Measurements from ENCODE around the gene SELENOK.
A peak's percentile ranks its signal among the peaks of the same experiment; 100 is the strongest.

SELENOK gene

GRCh38 chr3:53881691-53882593 is 9.7 kb downstream of the SELENOK start, which contains the start of gene ACTR8:
Gene ACTR8 (minus strand): TSS chr3:53882152. CDS start chr3:53882101, 51 bp downstream.
- peak; percentile 6 to 63 for DNase-seq

- DNase-seq = no peak
These were observed 11.0 kb downstream of the SELENOK start for GRCh38 chr3:53880396-53881345.

GRCh38 chr3:53865732-53866499 is 25.7 kb downstream of the SELENOK start:
- no peak for DNase-seq

- DNase-seq = no peak
These were observed 28.5 kb downstream of the SELENOK start for GRCh38 chr3:53863145-53863544.

GRCh38 chr3:53862241-53862640 is 29.4 kb downstream of the SELENOK start:
- no peak for DNase-seq

GRCh38 chr3:53860196-53860595 is 31.5 kb downstream of the SELENOK start:
- DNase-seq = no peak

GRCh38 chr3:53859178-53859577 is 32.5 kb downstream of the SELENOK start:
- no peak for DNase-seq

GRCh38 chr3:53858096-53858741 is 33.4 kb downstream of the SELENOK start:
- no peak for DNase-seq

- DNase-seq = no peak
These were observed 34.7 kb downstream of the SELENOK start for GRCh38 chr3:53856964-53857363.

- DNase-seq = no peak
These were observed 40.8 kb downstream of the SELENOK start for GRCh38 chr3:53850895-53851294.

- DNase-seq = no peak
These were observed 41.7 kb downstream of the SELENOK start for GRCh38 chr3:53849916-53850315.

GRCh38 chr3:53846851-53847155 is 44.9 kb downstream of the SELENOK start:
- DNase-seq = no peak

GRCh38 chr3:53846134-53846850 is 45.4 kb downstream of the SELENOK start, which contains the start of the genes CHDH and IL17RB:
Gene CHDH (minus strand): TSS chr3:53846419. CDS start chr3:53824008, 22,411 bp downstream.
Gene IL17RB (plus strand): TSS chr3:53846568. CDS start chr3:53846589, 21 bp downstream.
- DNase-seq = no peak

- DNase-seq = no peak
These were observed 45.9 kb downstream of the SELENOK start for GRCh38 chr3:53845881-53846133.

GRCh38 chr3:53845103-53845880 is 46.4 kb downstream of the SELENOK start:
- DNase-seq = no peak

GRCh38 chr3:53844262-53845102 is 47.2 kb downstream of the SELENOK start:
- no peak for DNase-seq

- no peak for DNase-seq
These were observed 48.2 kb downstream of the SELENOK start for GRCh38 chr3:53843195-53844177.

GRCh38 chr3:53842436-53843194 is 49.0 kb downstream of the SELENOK start:
- no peak for DNase-seq
